SW 1271 (cell line): ENCODE measurements around the gene GYS2.
A peak's percentile ranks its signal among the peaks of the same experiment; 100 is the strongest.
"Not testable (repeated sequence)": the region's sequence is repeated elsewhere in the genome, so short reads cannot be mapped to it uniquely, and the experiment has no call there.

Experiments
- DNase-seq, 2 experiments: peaks; one replicate each; lab custom pipeline; 2025; lab: John Stamatoyannopoulos, UW

GYS2 gene

GRCh38 chr12:21602774-21603173, 1.9 kb downstream of the GYS2 start:
- no peak for DNase-seq

DNA sequence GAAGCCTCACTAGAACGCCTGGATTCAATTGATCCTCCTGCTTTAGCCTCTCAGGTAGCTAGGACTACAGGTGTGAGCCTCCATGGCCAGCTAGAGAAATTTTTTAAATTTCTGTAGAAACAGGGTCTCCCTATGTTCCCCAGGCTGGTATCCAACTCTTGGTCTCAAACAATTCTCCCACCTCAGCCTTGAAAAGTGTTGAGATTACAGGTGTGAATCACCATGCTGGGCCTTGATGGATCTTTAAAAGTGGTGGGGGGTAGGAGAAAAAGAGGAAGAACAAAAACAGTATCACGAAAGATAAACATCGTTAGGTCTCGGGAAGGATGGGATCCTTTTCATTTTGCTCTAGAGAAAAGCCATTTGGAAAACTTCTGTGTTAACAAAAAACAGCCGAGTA, 4.5 kb downstream of the GYS2 start:
- DNase-seq, result no peak

DNA sequence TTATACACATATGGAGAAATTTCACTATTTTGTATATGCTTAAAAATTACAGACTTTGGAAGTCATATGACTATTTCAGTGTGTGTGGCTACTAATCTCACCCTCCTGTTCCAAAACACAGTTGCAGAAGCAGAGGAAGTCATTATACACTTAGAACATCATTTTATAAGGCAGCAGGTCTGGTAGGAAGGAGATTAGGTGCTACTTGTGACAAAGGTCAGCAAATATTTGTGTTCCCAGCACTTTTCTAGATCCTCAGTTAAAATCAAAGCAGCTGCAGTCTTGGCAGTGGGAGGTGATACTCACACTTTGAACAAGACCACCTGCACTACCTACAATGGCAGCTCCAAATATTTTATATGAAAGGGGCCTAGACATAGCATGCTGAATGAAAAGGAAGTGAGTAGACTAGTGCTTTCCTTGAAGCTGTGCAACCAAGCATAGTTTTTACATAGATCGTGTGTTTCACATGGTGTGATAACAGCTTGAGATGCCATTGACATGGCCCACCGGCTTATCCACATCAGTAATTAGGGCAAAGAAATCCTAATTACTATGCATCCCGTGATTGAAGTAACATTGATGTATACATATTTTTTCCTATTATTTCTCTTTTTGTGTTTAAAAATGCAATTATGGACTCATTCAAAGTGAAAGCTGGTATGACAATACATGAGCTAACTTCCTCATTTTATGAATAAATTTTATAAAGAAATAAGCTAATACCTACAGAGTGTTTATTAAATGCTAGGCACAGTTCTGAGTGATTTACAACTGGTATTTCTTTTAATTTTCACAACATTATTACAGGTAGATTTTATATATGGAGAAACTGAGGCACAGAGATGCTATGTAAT, 5.3 kb downstream of the GYS2 start:
- DNase-seq, result no peak

GRCh38 chr12:21598651-21599050, 6.0 kb downstream of the GYS2 start:
- DNase-seq, result no peak

- not testable (repeated sequence) for DNase-seq
These were observed 9.3 kb downstream of the GYS2 start for GRCh38 chr12:21595356-21595755.

- DNase-seq, result no peak
These were observed 19.2 kb downstream of the GYS2 start for GRCh38 chr12:21585485-21585884.

DNA sequence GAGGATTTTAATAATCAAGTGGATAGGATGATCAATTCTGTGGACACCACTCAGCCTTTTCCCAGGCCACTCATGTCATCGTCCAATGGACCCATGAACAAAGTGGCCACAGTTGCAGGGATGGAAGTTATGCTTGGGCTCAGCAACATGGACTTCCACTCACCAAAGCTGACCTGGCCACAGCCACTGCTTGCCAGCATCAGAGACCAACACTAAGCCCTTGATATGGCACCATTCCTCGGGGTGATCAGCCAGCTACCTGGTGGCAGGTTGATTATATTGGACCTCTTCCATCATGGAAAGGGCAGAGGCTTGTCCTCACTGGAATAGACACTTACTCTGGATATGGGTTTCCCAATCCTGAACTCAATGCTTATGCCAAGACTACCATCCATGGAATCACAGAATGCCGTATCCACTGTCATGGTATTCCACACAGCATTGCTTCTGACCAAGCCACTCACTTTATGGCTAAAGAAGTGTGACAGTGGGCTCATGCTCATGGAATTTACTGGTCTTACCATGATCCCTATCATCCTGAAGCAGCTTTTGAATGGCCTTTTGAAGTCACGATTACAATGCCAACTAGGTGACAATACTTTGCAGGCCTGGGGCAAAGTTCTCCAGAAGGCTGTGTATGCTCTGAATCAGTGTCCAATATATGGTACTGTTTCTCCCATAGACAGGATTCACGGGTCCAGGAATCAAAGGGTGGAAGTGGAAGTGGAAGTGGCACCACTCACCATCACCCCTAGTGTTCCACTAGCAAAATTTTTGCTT, 20.1 kb downstream of the GYS2 start:
- not testable (repeated sequence) for DNase-seq

DNA sequence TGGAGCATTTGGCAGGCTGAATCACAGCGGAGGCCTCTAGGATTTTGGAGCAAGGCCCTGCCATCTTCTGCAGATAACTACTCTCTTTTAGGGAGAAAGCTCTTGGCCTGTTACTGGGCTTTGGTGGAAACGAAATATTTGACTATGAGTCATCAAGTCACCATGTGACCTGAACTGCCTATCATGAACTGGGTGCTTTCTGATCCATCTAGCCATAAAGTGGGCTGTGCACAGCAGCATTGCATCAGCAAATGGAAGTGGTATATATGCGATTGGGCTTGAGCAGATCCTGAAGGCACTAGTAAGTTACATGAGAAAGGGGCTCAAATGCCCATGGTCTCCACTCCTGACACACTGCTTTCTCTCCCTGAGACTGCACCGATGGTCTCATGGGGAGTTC, 21.1 kb downstream of the GYS2 start:
- no peak for DNase-seq

- DNase-seq, result no peak
These were observed 23.7 kb downstream of the GYS2 start for GRCh38 chr12:21580748-21581516.

- no peak for DNase-seq
These were observed 27.1 kb downstream of the GYS2 start for GRCh38 chr12:21577516-21577915.

DNA sequence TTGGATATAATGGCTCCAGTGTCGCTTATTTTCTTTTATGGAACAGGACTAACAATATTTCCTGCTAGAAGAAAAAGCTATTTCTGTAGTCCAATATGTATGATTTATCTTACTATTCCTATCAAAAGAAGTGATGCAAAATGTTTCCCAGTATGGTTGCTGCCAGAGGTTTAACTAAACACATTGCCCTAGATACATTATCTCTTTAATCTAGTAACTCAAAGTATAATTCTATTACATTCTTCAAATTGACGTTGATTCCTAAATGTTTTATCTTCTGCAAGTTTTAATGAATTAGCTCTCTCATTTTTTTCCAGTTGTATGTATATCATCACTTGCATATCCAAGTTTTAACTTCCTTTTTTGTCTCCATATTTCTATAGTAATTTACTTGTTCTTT, 28.2 kb downstream of the GYS2 start:
- DNase-seq, result no peak

GRCh38 chr12:21573733-21574358, 30.8 kb downstream of the GYS2 start:
- no peak for DNase-seq

- no peak for DNase-seq
These were observed 33.6 kb downstream of the GYS2 start for GRCh38 chr12:21571046-21571445.

- no peak for DNase-seq
These were observed 36.5 kb downstream of the GYS2 start for GRCh38 chr12:21568115-21568514.

DNA sequence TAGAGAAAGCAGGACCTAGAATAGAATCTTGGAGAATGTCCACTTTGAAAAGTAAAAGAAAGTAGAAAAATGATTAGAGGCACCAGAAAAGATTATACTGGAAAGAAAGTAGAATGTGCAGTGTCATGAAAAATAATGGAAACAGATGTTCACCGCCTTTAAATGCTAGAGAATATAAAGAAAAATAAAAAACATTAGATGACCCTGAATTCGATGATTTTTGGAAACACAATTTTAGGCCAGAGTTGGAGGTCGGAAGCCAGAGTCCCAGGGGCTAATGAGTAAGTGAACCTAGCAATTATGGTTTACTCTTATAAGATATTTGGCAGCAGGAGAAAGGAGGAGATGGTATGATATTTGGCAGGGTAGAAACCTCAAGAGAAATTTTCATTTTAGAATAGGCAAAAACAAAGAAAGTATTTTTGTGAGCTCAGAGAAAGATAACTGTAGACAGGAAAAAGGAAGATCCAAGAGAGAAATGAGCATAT, 37.7 kb downstream of the GYS2 start:
- no peak for DNase-seq

DNA sequence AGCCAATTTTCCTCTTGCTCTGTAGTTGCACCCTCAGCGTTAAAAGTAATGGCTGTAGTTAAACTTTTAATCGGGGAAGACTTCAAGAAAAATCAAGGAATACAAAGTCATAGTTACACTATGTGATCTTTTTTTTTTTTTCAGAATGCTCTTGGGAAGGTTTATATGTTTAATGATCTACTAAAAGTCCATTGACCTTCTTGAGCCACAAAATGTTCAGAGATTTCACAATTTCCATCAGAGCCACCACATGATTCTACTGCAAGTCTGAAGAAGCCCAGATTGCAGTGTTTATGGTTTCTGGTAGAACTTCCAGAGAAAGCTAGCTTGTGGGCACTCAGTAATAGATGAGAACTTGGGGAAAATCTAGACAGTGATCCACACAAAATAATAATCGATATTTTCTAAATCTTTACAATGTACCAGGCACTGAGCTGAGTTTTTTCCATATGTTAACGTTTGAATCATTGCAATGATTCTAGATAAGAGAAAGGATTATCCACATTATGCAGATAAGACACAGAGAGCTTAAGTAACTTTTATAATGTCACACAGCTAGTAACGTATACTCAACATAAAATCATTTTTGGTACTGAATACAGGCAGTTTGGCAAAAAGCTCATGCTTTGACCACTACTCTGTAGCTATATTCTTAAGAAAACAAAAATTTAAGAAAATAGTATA, 38.3 kb downstream of the GYS2 start:
- DNase-seq, result no peak

DNA sequence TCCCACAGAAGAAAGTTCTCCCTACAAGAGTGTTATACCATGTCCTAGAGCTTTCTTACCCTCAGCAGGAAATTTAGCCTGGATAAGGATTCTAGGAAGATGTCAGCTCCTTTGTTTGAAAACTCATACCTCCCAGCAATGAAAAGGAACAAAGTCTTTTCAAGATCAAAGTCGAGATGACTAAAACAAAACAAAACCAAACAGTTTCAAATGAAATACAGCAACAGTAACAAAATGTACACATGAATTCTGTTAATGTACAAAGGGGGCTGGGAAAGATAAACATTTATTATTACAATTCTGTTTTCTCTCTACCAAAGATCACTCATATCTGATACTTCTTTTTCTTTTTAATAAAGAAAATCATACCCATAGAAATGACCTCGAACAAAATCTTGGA, 41.8 kb downstream of the GYS2 start:
- no peak for DNase-seq

DNA sequence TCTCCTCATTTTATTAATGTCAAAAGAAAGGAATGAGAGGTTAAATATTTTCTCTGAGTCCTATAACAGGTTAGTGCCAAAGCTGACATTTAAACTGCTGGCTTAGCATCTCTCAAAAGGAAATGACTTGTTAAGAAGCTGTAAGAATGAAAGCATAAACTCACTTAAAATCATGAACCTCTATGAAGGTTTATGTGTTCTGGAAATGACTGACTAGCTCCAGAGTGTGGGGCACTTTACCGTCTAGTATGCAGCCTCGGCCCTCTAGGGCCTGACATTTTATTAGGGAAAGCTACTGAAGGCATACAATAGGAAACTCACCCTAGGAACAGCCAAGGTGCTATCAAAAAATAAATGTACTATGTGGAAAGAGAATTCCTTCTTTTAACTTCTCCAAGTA, 43.5 kb downstream of the GYS2 start:
- DNase-seq, result no peak

DNA sequence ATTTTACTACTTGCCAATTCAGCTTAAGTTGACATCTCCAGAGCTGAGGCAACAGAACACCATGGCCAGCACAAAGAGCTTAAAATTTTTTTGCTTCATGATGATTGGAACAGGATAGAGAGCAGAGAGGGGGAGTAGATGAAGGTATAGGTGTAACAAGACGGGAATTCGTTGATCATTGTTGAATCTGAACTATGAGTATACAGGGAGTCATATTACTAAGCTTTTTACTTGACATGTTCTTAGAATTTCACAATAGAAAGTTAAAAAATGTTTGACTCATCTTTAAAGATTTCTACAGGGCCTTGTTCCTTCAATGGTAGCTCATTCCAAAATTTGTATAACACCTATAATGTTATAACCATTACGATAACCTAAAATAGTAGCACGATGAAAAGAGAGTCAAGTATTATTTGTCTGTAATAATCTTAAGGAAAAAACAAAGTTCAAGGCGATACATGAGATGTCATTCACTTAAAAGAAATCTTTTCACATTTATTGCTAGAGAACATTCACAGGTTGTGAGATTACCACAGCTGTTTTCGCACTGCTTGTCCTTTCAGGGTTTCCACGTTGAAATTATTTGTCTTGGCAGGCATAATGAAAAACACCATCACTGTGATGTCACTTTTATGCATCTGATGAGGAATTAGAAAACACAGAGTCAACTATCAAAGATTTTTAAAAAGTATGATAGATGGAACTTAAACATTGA, 44.6 kb downstream of the GYS2 start:
- peak in 1 of 2 experiments; percentile 17 for DNase-seq

- DNase-seq, result no peak
These were observed 46.5 kb downstream of the GYS2 start for GRCh38 chr12:21558100-21558679.
